ENCODE results near the gene PCID2.
"Not testable (repeated sequence)": the region's sequence is repeated elsewhere in the genome, so short reads cannot be mapped to it uniquely, and the experiment has no call there.

PCID2 gene

DNA sequence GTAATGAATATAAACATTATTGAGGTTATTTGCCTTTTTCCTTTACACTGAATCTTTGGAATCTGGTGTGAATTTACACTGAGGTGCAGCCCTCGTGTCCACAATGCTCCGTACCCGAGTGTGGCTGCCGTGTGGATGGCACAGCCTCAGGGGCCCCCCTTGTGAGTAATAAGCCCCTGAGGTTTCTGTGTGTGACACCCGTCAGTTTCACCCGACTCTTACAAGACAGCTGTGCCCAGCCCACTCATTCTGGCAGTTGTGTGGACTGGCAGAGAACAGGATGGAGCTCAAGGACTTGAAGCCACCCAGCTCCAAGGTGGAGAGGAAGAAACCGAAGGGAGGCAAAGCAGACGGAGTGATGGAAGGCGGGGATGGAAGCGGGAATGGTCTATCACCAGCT lies 42.2 kb downstream of the PCID2 start:
- no peak for DNase-seq (ENCODE audit: low spot score)

DNA sequence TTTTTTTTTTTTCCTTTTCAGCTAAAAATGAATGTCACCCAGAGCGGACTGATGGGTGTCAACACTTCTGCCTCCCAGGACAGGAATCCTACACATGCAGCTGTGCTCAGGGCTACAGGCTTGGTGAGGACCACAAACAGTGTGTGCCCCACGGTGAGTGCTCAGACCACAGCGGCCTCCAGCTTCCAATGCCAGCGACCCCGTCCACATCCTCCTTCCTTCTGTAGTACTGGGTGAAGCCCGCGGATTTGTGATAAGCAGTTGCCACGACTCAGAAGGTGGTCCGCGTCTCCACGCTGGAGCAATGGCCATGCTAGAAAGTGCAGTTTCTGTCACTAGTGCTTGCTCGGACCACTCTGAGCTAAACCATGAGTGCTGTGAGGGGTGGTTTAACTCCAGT lies 44.0 kb downstream of the PCID2 start:
- DNase-seq (ENCODE audit: low spot score): no peak

DNA sequence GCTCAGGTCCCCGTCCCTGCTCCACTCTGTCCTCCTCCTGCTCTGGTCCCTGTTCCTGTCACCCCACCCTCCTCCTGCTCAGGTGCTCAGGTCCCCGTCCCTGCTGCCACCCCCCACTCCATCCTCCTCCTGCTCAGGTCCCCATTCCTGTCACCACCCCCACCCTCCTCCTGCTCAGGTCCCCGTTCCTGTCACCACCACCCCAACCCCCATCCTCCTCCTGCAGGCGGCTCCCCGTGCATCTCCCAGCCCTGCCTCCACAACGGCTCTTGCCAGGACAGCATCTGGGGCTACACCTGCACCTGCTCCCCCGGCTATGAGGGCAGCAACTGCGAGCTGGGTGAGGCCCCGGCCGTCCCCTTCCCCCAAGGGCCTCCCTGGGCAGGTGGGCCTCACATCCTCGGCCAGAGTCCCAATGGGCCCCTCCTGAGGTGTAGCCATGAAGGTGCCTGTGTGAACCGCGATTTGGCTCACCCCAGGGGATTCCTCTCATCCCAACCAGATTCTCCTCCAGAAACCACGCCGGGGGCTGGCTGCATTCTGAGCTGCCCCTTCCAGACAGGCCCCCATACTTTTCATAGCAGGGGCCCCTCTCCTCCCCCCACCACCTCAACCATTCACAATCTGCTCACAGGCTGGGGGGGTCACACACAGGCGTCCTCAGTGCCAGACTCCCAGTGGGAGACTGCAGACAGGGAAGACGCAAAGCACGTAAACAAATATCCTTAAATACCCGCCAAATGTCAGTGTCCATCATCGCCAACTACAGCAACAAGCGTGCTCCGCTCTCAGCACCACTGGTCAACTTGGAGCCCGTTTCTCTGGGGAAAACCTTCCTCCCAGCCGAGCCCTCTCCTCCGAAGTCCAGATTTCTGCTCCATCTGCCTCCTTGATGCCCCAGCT lies 45.4 kb downstream of the PCID2 start:
- DNase-seq (ENCODE audit: low spot score): no peak

DNA sequence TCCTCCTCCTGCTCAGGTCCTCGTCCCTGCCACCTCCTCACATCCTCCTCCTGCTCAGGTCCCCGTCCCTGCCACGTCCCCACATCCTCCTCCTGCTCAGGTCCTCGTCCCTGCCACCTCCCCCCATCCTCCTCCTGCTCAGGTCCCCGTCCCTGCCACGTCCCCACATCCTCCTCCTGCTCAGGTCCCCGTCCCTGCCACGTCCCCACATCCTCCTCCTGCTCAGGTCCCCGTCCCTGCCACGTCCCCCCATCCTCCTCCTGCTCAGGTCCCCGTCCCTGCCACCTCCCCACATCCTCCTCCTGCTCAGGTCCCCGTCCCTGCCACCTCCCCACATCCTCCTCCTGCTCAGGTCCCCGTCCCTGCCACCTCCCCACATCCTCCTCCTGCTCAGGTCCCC lies 46.5 kb downstream of the PCID2 start:
- not testable (repeated sequence) for DNase-seq (ENCODE audit: low spot score)

DNA sequence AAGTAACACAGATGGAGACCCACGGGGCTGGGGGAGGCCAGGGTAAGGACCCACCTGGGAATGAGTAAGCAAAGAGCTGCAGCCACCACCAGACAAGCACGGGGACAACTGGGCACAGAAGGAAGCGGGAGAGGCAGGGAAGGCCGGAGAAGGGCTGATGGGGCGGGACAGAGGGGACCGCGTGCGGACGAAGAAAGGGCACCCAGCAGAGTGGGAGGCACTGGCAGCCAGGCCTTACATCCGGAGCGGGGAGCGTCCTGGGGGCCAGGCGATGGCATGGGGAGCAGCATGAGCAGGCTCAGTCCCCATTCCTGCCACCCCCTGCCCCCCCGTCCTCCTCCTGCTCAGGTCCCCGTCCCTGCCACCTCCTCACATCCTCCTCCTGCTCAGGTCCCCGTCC lies 47.0 kb downstream of the PCID2 start:
- no peak for DNase-seq (ENCODE audit: low spot score)

DNA sequence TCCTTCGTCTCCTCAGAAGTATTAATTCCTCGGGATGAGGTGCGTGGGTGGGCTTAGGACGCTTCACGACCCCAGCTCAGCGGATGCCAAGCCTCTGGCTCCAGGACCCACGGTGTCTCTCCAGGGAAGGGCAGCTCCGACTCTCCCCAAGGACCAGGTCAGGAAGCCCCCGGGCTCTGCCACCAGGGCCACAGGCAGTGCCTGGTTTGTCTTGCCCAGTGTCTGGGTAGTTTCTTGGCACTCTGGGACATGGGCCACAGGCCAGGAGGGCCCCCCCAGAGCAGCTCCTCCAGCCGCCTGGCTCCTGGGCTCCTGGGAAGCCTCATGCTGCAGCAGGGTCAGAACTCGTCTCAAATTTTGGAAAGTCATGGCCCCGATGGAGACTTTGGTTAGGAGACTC lies 47.5 kb downstream of the PCID2 start:
- no peak for DNase-seq (ENCODE audit: low spot score)

DNA sequence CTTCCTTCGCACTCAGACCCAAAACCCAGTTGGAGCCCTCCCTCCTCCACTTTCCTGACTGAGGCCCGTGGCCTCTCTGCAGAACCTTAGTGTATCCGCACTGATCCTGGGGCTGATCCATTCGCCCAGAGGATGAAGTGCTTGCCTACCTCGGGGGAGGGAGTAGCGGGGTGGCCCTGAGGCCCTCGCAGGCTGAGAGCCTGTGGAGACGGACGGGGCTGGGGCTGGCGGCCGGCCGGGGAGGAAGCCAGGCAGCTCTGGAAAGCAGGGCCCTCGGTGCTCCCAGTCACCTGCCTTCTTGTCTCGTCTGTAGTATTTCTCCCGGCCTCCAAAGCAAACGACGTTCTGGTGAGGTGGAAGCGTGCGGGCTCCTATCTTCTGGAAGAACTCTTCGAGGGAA lies 48.8 kb downstream of the PCID2 start:
- no peak for DNase-seq (ENCODE audit: low spot score)

DNA sequence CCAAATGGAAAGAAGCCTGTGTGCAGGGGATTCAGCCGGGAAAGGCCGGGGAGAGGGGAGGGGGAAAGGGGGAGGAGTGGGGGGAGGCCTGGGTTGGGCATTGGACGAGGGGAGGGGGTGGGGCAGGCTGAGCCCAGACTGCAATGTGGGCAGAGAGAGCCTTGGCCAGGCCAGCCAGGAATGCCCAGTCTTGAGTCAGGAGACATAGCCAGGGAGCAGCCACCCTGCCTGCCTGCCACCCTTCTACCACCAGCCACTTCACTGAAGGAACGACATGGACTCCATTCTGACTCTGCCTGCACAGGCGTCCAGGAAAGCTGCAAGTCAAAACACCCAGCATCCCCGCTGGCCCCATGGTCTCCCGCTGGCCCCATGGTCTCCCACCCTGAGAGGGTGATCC lies 49.5 kb downstream of the PCID2 start:
- no peak for DNase-seq (ENCODE audit: low spot score)

DNA sequence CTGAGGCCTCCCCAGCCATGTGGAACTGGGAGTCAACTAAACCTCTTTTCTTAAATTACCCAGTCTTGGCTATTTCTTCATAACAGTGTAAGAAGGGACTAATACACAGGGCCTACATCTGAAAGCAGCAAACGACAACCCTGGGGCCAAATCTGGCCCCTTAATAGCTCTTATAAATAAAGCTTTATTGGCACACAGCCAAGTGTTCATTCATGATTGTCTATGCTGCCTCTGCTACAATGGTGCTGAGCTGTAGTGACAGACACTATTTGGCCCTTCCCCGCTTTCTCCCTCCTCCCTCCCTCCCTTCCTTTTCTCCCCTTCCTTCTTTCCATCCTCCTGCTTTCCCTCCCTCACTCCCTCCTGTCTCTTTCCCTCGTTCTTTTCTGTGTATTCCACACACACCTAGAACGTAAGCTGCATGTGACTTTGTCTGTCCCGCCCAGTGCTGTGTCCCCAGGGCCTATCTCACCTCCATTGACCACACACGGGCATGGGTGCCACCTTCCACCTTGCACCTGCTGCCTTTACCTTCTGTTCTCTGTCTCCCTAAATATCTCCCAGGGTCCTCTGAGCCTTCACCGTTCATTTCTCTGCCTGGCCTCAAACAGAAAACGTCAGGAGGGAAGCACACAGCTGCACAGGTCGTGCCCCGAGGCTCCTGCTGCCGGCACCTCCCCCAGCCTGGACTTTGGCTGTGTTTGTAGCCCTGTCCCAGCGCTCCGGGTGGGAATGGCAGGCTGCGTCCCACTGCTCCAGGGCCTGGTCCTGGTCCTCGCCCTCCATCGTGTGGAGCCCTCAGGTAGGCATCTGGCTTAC lies 50.3 kb downstream of the PCID2 start, which contains the start of gene PROZ:
TSS of gene PROZ (plus strand) at position 720 of the 819 bp plus-strand sequence. CDS start at position 733, 13 bp downstream.
- DNase-seq (ENCODE audit: low spot score): no peak

DNA sequence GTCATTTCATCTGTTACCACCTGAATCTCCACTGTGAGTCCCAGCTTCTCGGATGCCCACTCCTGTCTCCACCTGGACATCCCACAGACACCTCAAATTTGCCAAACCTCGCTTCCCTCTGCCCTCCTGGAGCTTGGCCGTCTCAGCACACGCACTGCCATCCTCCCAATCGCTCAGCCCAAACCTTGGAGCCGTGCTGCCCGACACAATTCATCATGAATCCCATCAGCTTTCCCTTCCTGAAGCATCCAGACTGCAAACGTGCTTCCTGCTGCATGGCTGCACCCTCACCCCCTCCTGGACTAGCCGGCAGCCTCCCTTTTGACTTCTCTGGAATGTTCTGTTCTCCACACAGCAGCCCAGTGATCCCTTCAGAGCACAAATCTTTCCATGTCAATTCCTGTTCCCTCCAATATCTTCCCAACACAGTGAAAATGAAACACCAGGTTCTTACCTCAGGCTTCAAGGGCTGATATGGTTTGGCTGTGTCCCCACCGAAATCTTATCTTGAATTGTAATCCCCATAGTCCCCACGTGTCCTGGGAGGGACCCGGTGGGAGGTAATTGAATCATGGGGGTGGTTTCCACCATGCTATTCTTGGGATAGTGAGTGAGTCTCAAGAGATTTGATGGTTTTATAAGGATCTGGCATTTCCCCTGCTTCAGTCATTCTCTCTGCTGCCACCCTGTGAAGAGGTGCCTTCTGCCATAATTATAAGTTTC lies 51.1 kb downstream of the PCID2 start:
- DNase-seq (ENCODE audit: low spot score): no peak

DNA sequence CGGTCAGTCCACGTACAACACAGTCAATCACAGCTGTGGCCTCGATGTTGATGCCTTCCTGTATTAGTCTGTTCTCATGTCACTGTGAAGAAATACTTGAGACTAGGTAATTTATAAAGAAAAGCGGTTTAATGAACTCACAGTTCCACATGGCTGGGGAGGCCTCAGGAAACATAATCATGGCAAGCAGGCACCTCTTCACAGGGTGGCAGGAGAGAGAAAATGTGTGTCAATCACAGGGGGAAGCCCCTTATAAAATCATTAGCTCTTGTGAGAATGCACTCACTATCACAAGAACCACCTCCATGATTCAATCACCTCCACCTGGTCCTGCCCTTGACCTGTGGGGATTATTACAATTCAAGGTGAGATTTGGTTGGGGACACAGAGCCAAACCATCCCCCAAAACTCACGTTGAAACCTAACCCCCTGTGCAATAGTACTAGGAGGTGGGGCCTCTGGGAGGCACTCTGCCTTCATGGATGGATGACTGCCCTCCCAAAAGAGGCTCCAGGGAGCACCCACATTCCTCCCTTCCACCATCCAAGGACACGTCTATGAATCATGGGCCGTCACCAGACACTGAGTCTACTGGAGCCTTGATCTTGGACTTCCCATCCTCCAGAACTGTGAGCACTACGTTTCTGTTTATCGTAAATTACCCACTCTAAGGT lies 52.4 kb downstream of the PCID2 start:
- DNase-seq (ENCODE audit: low spot score): no peak

DNA sequence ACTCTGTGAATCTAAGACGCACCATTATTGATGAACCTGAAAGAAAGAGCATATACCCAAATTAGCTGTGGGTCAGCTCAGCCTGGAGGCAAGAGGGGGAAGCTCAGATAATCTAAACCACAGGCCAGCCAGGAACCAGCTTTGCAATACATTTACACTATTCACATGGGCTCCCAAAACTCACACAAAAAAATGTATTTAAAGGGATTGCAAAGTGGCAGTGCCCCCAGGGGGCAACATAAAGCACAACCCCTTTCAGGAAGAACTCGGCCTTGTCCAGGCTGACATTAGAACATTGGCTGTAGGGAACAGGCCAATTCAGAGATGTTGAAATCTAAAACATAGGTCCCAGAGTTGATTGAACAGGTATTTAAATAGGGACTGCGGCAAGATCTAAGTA lies 53.3 kb downstream of the PCID2 start:
- DNase-seq (ENCODE audit: low spot score): peak; percentile 30

DNA sequence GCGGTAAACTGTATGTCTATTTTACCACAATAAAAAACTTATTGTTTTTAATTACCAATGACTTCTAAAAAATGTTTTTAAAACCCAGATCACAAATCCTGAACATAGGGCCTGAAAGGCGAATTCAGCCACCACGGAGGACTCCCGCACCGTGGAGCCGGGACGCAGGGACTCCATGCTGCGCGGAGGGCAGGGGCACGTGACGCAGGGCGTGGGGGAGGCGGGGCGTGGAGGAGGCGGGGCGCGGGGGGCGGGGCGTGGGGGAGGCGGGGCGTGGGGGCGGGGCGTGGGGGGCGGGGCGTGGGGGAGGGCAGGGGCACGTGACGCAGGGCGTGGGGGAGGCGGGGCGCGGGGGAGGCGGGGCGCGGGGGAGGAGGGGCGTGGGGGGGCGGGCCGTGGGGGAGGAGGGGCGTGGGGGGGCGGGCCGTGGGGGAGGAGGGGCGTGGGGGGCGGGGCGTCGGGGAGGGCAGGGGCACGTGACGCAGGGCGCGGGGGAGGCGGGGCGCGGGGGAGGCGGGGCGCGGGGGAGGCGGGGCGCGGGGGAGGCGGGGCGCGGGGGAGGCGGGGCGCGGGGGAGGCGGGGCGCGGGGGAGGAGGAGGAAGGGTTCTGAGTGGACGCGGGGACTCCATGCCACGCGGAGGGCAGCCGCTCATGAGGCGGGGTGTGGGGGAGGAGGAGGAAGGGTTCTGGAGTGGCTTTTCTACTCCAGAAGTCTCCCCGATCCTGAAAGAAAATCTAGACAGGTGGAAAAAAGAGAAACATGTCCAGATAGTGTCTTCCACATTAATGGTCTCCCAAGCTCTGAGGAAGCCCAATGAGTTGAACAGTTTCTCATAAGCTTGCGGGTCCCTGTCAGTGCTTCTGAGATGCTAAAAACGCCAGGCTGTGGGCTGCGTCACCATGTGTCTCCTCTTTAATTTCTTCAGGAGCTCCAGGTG lies 54.4 kb downstream of the PCID2 start:
- peak; percentile 77 for DNase-seq (ENCODE audit: low spot score)

DNA sequence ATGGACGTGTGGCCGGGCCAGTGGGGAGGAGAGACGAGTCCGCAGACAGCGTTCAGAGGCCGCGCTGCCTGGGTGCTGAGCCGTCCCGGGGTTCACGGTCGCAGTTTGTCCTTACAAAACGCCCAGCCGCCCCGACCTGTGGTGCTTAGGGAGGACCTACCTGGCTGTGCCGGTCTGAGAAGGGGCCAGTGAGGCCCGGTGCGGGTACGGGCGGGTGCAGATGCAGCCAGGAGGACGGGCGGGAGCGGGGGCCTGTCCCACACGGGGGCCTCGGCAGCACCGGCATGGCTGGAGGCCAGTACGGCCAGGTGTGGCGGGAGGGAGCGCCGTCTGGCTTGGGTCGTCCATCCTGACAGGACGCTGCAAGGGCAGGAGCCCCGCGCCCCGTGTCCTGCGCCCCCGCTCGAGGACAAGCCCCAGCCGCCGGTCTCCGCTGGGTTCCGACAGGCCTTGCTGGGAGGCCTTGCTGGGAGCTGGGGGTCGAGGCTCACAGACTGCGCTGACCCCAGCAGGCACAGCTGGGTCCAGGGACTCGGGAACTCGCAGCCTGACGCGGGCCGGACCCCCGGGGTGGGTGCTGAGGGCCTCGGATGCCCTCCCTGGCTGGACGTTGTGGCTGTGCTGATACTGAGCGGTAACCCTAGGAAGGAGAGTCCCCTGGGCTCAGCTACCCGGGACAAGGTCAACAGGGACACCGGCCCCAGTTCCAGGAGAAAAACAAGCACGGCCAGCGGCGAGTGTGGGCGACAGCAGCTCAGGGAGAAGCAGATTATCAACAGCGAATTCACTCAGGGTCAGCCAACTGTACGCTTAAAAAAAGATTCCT lies 55.3 kb downstream of the PCID2 start:
- no peak for DNase-seq (ENCODE audit: low spot score)

DNA sequence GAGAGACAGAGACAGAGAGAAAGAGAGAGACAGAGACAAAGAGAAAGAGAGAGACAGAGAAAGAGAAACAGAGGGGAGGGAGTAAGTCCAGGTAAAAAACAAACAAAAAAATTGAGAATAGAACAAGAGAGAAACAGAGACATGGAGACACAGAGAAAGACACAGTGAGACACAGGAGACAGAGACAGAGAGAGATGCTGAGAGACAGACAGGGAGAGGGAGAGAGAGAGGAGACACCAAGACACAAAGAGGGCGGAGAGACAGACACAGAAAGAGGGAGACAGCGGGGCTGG lies 55.8 kb downstream of the PCID2 start:
- DNase-seq (ENCODE audit: low spot score): no peak

DNA sequence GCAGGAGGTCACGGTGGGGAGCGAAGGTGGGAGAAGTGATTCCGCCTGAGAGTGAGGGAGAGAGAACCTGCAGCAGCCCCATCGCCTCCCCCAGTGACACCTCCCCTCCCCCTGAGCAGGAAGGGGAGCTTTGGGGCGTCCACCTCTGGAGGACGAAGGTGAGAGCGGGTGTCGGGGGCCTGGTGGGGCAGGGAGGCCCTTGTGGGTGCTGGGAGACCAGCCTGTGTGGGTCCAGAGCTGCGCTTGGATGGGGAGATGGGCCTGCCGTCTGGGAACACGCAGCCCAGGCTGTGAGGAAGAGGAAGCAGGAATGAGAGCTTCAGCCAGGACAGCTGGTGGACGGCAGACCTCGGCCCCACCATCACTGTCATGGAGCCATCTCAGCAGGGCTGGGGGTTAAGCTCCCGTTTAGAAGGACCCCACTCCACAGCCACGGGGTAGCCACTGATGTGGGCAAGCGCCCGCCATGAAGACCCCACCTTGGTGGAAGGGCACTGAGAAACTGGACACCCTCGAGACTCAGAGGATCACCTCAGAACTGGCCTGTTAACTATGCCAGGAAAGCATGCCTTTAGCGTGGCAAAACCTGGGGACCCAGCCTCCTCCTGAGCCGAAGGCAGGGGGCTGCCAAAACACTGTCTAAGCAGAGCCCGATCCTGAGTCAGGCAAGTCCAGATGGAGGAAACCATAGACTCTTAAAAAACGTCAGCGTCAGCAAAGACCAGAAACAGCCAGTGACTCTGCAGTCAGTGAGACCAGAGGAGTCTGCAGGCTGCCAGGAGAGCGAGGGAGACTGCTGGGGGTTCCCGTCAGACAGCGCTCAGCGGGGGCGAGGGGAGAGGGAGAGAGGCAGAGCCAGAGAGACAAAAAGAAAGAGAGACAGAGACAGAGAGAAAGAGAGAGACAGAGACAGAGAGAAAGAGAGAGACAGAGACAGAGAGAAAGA lies 56.5 kb downstream of the PCID2 start:
- DNase-seq (ENCODE audit: low spot score): peak; percentile 43

DNA sequence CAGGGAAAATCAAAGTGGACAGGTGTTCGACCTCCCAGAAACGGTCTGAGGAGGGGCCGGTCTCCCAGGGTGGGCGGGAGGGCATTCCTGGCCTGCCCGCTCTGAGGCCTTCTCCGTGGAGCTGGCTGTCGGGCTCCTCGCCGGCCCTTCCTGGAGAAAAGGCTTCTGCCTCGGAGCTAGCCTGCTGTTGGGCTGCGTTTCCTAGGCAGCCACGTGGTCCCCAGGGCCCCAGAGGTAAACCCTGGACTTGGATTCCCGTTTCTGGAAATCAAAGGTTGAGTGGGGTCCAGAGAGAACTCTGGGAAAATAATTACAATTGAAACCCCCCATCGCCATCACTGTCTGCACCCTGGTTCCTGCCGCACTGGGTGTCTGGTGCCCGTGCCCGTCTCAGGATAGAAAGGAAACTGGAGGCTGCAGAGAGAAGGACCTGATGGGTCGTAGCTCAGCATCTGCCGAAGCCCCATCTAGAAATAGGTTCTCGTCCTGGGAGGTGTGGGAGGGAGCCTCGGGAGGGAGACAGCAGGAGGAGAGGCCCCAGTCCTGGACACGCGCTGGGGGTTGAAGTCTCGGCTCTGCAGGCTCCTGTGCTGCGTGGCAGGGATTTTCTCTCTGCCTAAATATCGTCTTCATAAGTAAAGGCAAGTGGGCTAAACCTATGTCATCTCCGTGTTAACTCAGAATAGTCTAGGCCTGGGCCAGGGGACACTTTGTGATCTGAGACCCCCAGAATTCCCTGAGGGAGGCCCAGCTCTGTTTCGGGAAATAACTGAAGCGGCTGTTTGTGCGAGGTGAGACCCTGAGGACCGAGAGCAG lies 57.7 kb downstream of the PCID2 start:
- DNase-seq (ENCODE audit: low spot score): no peak
